ENCODE data around the gene SRXN1.

GRCh38 chr20:676315-676937 lies 23.4 kb upstream of the SRXN1 start:
- no peak for TF ChIP-seq POLR2AphosphoS5 (IDR thresholded peaks at IDR 0.05; ENCODE audit: low read depth, low read length)
- peak in 1 of 2 experiments; percentile 33; a peak in 1 of 4 replicates for TF ChIP-seq REST (IDR thresholded peaks at IDR 0.05; ENCODE audit: insufficient read depth in 1 of 2, low read depth in 2 of 2, low read length in 2 of 2)
